NCI-H2227 (cell line): Measurements from ENCODE around the gene KLC1.

ENCODE experiments used
- DNase-seq: peaks from one replicate; lab custom pipeline; 2025; ENCODE audit not compliant: unreplicated experiment; lab: John Stamatoyannopoulos, UW

KLC1 gene

DNA sequence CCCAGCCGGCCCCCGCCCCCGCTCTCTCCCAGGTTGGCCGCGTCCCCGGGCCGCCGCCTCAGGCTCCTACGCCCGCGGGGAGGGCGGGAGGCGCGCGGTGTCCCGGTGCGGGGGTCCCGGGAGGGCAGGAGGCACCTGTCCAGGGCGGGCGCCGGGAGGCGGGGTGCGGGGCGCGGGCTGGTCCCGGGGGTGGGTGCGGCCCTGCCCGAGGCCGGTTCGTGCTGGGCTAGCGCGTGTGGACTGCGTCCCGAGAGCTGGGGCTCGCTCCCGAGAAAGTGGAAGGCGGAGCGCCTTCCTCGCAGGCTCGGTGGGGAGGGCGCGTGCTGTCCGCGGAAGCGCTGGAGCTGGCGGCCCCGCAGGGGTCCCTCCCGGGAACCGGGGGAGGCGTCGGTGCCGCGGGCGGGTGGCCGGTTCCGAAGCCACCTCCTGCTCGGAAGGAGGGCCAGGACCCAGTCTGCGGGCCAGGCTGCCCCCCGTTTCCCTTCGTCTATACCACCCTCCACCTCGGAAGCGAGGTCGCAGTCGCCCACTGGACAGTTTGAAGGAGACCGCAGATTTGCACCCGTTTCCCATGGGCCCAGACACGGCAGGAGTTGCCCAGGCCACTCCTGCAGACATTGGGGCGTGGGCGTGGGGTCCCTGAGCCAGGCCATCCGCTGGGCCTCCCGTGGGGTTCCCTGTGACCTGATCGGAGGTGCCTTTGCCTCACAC lies 87.2 kb downstream of the KLC1 start:
- DNase-seq = peak; percentile 34

DNA sequence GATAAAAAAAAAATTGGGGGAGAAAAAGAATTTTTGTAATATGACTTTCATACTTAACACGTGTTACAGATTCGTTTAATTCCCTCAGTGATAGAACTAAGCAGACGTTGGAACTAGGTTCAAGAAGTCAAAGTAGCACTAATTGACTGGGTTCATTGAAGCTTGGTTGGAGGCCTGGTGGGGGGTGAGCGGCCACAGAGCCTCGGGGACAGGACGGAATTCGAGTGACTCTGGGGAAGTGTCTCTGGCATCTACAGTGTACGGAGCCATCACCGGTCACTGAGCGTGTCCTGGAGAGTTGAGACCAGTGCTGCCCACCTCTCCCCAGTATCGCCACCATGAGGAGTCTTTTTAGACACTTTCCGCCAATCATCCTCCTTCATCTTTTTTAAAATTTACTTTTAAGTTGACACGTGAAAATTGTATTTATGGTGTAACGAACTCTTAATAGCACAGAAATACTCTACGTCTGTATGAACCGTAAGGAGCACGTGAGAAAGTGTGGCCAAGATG lies 87.9 kb downstream of the KLC1 start:
- DNase-seq = no peak

DNA sequence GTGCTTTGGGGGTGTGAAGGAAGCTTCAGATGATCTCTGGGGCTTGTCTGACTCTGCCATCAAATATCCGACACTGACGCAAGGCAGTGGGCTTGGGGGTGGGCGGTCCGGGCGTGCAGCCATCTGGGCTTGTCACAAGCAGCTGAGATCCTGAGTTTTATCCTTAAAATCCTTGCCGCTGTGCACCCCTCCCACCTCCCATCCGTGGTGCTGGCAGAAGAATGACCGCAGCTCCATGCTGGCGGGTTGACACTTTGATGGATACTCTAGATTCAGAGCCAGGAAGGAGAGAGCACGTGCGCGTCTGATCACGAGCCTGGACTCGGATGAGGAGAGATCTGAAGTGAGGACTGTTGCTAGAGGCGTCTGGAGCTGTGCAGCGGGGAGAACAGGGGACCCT lies 89.6 kb downstream of the KLC1 start:
- no peak for DNase-seq

DNA sequence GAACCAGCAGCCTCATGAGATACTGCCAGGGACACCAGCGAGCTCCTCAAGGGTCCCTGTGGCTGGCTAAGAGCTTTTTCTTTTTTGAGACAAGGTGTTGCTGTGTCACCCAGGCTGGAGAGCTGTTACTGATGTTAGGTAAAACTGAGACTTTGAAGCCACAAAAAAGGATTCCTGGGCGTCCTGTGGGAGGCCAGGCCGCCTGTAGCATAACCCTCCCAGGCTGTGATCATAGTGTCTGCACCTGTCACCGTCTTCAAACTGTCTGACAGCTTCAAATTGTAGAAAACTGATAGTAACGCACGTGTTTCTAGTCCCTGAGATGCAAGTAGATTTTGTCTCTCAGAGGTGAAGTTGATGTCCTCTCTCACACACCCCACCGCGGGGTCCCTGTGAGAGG lies 90.7 kb downstream of the KLC1 start:
- no peak for DNase-seq

DNA sequence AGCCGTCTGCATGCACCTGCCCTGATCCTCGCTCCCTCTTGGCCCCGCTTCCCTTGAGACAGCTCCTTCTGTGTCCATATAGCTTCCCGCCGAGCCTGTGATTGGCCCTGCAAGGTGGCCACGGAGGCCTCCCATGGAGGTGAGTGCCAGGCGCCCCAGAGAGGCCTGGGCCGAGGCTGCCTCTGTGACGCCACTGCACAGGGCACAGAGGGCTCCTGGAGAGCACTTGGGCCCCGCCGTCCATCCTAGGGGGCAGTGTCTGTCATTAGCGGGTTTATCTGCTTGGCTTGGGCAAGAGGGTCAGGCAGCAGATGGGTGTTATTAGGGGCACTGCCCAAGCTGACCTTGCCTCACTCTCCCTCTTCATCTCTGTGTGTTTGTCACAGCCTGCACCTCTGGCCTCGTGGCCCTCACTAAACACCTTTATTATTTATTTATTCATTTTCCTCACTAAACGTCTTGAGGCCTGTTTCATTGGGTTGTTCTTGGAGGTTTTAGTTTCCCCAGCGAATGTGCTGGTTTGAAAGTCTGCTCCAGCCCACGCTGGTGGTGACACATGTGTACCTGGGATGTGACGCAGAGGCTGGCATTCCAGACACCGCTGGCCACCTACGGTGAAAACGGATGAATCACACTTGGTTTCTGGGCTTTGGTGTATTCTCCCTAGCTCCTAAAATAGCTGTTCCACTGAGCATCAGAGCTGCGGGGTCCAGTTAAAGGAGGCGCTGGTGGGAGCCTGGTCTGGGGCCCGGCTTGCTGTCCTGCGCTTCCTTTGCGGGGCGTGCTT lies 92.5 kb downstream of the KLC1 start:
- DNase-seq = no peak

DNA sequence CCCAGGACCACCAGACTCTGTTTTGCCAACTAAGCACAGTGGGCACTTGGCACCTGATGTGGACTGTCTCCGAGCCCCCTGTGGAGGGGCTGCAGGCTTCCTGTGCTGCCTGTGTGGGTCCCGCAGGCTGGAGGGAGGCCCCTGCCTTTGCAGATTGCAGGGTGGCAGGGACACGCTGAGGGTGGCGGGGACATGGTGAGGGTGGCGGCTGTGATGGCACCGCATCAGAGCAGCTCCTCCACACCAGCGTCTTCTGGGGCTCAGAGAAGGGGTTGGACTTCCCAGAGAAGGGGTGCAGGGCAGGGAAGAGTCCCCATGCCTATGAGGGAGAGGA lies 94.7 kb downstream of the KLC1 start:
- no peak for DNase-seq

DNA sequence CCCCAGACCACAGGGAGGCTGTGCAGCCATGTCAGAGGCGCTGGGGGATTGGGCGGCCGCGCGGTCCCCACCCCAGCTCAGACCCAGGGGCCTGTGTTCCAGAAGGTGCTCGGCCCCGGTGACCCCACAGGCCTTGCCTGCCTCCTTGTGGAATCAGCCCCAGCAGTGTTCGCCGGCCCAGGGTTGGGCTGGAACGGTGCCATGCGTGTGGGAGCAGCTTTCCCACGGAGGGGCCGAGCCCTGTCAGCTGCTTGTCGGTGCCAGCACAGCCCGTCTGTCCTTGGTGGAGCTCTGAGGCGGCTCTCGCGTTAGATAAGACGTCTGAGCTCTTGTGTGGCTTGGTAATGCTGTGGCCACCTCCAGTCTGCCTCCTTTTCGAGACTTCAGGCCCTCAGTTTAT lies 95.1 kb downstream of the KLC1 start:
- no peak for DNase-seq

DNA sequence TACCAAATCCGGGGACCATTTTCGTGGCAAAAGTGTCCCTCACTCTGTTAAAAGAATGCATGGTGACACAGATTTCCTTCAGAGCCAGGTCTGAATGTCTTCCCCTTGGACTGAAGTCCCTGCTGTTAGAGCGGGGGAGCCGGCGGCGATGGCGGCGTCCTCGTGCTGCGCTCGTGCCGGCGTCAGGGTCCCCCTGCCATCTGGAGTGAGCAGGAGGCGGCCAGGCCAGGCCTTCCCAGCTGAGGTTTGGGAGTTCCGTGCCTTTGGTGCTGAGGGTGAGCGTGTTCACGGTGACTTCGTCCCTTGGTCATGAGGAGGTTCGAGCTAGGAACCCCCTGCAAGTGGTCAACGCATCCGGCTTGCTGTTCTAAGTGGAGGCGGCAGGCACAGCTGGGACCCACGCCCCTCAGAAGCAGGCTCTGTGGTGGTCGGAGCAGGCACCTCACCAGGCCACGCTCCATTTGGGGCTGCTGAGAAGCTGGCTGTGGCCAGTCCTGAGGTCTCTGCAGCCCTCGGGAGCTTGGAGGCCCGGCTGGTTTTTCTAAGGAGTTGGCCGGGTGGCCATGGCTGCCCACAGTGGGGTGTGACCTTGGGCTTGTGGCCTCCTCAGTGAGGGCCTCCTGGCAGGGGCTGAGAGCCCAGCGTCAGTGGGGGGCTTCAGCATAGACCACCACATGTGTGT lies 96.1 kb downstream of the KLC1 start:
- DNase-seq = no peak

DNA sequence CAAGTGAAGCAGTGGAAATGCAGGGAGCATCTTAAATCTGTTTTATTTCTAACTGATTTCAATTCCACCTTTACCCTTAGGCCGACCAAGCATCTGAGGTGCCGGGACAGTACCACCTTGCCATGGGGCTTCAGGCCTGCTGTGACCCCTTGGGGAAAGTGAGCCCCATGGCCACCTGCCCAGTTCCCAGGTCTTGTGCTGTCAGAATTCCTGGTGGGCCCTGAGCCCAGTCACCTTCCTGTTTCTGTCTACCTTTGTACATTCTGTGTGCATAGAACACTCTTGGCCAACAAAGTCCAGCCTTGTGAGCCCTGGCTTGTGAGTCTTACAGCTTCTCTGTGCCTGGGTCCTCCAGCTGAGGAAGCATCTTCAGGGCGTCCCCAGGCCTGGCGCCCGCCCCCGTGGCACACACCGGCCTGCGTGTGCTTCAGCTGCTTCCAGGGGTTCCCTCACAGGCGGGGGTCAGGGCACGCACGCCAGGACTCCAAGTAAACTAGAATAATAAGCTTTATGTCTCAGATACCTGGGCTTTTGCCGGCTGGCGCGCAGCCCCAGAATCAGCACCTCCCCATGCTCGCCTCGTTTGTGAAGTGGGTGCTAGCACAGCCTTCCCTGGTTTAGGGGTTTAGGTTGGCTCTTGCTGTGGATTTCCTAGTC lies 96.9 kb downstream of the KLC1 start:
- DNase-seq = no peak

DNA sequence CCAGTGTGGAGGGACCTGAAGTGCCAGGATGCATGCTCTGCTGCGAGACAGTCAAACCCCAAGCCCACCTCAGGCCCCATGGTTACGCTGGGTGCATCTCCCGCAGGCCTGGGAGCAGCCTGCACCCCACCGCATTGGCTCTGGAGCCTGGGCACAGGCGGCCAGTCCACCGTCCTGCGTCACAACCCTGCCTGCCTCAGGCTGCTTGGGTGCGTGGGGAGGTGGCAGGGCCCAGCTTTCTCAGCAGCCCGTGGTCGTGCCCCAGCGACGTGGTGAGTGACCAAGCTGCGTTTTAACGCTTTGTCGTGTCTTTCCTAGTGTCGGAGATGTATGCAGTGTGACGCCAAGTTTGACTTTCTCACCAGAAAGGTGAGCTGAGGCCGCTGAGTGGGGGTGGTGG lies 97.5 kb downstream of the KLC1 start:
- DNase-seq = no peak

DNA sequence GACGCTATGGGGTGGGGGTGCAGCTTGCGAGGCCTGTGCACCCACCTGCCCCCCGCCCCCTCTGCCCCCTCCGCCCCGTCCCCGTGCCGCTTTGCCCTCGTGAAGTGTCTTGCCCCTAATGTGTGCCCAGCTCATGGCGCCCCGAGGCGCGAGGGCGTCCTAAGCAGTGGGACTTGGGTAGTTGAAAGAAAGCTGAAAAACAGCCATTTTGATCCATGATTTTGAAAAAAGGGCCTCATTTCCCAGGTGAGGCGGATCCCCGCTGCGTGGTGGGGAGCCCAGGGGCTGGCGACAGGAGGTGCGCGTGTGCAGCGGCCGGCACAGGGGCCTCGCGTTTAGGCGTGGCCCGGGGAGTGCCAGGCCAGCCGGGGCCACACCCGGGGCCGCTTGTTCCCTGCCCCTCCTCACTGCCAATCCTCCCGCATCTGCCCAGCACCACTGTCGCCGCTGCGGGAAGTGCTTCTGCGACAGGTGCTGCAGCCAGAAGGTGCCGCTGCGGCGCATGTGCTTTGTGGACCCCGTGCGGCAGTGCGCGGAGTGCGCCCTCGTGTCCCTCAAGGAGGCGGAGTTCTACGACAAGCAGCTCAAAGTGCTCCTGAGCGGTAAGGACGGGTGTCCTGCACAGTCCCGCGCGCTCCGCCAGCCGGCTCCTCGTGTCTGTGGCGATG lies 98.4 kb downstream of the KLC1 start:
- no peak for DNase-seq

DNA sequence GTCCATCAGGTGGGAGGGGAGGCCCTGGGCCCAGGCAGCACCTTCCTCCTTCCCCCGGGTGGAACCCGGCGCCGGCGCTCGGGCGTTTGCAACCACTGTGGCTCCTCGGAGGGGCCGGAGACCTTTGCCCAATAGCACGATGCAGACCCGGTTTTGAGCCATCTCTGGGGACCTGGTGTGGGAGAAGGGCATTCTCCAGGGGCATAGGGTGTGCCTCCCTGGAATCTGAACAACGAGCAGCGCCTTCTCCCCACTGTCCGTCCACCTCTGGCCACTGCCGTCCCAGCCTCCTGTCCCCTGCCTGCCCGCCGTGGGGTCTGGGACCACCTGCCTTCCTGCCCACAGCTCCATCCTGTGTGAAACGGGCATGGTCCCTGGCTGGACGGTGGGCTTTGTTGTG lies 99.1 kb downstream of the KLC1 start:
- no peak for DNase-seq

DNA sequence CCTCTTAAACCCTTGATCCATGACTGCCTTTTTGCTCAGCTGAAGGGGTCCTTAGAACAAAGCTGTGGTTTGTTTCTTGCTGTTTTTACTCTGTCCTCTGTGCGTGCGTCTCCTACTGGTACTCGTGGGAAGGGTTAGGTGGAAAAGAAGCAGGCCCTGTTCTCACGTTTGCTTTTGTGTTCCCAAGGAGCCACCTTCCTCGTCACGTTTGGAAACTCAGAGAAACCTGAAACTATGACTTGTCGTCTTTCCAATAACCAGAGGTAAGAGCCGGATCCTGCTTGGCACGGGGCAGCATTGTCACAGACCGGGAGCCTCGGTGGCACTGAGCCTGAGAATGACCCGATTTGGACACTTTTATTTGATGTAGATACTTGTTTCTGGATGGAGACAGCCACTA lies 99.7 kb downstream of the KLC1 start:
- DNase-seq = no peak

DNA sequence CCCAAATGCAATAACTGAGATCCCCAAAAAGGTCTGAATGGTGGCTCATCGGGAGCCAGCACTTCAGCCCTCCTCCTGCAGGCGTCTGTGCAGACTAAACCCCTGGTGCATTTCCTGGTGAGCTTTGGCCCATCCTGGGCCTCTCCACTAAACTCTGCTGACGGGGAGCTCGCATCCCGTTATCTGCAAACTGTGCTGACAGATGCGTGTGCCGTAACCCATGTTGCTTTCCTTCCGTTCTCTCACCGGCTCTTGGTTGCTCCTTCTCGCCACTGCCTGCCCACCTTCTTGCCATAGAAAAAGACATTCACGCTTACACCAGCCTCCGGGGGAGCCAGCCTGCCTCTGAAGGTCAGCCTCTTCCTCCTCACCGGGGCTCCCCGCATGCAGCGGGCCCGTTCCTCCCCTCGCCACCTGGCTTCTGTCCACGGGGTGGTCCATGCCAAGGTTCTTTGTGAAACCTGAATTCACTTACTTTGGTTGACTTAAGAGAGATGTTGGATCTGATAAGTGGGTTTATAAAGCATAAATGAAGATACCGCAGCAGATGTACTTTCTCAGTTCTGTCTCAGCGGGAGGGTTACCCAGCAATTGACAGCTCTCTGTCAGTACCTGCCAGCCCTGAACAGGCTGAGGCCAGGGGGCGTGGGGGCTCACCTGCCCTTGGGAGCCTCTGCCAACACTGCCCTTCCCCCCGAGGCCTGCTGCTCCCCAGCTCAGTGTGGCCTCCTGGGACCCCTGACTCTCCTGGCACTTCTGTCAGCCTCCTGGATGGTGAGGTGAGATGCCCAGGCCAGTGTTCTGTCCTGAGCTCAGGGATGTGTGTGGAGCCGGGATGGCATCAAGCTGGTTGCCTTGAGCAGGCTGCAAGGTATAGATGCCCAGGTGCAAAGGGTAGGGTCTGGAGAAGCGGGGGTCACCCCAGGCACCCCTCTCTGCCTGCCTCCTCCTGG lies 100.8 kb downstream of the KLC1 start:
- no peak for DNase-seq

DNA sequence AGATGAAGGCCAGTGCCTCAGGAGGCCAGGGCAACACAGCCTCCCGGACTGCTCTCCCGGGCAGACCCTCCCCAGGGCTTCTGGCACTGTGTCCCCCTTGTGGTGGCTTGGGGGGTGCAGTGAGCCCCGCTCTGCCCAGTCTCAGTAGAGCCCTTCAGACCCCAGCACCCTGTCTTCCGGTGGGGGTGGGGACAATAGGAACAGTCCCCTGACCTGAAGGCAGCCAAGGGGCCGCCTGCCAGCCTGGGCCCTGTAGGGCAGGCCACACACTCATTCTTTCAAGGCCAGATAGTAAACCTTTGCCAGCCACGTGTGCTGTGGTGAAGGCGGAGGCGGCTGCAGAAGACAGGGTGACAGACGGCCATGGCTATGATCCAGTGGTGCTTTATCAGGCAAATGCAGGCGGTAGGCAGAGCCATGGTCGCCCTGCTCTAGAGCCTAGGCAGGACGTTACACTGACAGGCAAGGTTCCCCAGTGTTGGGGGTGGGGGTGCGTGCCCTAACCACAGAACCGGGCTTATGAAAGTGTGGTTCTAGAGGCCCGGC lies 101.6 kb downstream of the KLC1 start:
- DNase-seq = no peak

DNA sequence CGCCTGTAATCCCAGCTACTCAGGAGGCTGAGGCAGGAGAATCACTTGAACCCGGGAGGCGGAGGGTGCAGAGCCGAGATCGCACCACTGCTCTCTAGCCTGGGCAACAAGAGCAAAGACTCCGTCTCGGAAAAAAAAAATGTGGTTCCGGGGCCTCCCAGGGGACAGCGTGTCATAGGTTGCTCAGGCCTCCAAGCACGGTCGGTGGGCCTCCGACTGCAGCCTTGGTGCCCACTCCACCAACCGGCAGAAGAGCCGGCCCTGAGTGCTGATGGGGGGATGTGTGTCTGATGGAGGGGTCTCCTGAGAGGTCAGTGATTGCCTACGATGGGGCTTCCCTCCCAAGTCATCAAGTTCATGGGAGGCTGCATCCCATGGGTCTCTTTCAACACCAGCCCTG lies 102.5 kb downstream of the KLC1 start:
- DNase-seq = no peak

DNA sequence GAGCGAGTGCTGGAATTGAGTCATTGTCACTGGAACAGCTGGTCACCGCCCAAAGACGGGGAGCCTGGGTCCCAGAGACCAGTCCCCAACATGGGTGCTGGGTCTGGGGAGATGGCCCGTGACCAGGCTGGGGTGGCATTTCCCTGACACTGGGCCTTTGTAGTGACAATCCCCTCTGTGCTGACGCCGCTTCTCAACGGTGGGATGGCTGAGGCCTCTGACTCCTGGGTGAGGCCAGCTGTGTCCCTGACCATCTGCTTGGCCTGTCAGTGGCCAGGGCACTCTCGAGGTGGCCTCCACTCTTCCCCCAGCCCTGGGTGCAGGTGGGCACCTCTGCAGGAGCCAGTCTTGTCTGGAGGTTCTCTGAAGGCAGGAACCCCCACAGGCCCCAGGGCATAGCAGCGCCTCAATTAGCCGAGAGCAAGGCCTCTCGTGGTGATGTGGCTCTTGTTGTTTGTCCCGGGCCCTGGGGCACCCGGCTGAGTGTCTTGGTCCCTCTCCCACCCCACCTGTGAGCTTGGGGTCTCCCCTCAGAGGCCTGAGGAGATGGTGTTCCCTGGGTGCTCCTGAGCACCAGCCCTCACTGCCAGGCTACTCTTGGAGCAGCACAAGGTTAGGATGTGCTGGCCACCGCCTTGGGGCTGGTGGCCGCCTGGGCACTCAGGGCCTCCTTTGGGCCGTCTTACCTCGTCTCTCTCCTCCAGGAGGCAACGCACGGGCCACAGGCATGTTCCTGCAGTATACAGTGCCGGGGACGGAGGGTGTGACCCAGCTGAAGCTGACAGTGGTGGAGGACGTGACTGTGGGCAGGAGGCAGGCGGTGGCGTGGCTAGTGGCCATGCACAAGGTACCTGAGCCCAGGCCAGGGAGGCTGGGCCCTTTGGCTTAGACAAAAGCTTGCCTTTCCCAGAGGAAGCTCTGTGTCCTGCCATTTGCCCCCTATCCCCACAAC lies 103.2 kb downstream of the KLC1 start:
- DNase-seq = no peak

DNA sequence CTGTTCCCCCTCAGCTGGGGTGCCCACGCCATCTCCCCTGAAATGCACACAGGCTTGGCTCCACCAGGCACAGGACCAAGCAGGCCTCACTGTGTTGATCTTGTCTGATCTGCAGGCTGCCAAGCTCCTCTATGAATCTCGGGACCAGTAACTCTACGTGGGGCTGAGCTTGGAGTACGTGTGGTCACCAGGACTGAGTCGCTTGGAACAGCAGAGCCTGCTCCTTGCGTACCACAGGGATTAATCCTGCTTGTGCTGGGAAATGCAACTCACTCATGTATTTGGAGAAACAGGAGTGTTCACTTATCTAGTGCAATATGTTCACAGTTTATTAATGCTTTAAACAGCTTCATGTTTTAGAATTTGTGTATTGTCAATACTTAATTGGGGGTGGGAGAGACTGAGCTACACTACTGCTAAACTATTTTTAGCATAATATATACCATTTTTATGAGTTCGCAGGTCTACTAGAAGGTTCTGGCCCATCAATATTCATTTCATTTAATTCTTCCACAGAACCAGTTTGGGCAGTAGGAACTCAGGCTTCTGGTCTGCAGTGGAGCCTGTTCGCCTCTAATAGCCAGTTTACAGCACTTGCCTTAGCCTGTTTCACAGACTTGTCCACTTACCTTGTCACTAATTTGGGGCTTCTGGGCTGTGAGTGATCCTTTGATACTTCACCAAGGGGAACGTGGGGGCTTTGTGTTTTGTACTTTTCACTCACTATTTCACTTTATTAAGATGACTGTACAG lies 104.0 kb downstream of the KLC1 start:
- DNase-seq = no peak
